ENCODE data around the gene VSTM4.

VSTM4 gene

GRCh38 chr10:49116509-49117375 lies 1.4 kb upstream of the VSTM4 start:
- DNase-seq (ENCODE audit: low spot score): no peak

- no peak for DNase-seq (ENCODE audit: low spot score)
These were observed 630 bp upstream of the VSTM4 start for GRCh38 chr10:49115796-49116508.

- DNase-seq (ENCODE audit: low spot score): no peak
These were observed 656 bp downstream of the VSTM4 start for GRCh38 chr10:49114718-49115014.

GRCh38 chr10:49113741-49114141 lies 1.6 kb downstream of the VSTM4 start:
- DNase-seq (ENCODE audit: low spot score): no peak

- no peak for DNase-seq (ENCODE audit: low spot score)
These were observed 2.5 kb downstream of the VSTM4 start for GRCh38 chr10:49112851-49113250.

GRCh38 chr10:49112098-49112497 lies 3.2 kb downstream of the VSTM4 start:
- no peak for DNase-seq (ENCODE audit: low spot score)

GRCh38 chr10:49111320-49111698 lies 4.0 kb downstream of the VSTM4 start:
- no peak for DNase-seq (ENCODE audit: low spot score)

- no peak for DNase-seq (ENCODE audit: low spot score)
These were observed 4.5 kb downstream of the VSTM4 start for GRCh38 chr10:49110684-49111319.

- no peak for DNase-seq (ENCODE audit: low spot score)
These were observed 5.5 kb downstream of the VSTM4 start for GRCh38 chr10:49109669-49110340.

- DNase-seq (ENCODE audit: low spot score): no peak
These were observed 6.7 kb downstream of the VSTM4 start for GRCh38 chr10:49108656-49109055.

GRCh38 chr10:49107887-49108267 lies 7.4 kb downstream of the VSTM4 start:
- no peak for DNase-seq (ENCODE audit: low spot score)

GRCh38 chr10:49107111-49107886 lies 8.0 kb downstream of the VSTM4 start:
- no peak for DNase-seq (ENCODE audit: low spot score)

- no peak for DNase-seq (ENCODE audit: low spot score)
These were observed 8.9 kb downstream of the VSTM4 start for GRCh38 chr10:49106451-49106850.

- no peak for DNase-seq (ENCODE audit: low spot score)
These were observed 10.2 kb downstream of the VSTM4 start for GRCh38 chr10:49105076-49105475.

- DNase-seq (ENCODE audit: low spot score): no peak
These were observed 11.0 kb downstream of the VSTM4 start for GRCh38 chr10:49104323-49104722.

- no peak for DNase-seq (ENCODE audit: low spot score)
These were observed 11.6 kb downstream of the VSTM4 start for GRCh38 chr10:49103761-49104160.

- no peak for DNase-seq (ENCODE audit: low spot score)
These were observed 16.3 kb downstream of the VSTM4 start for GRCh38 chr10:49099046-49099445.

GRCh38 chr10:49096890-49097445 lies 18.4 kb downstream of the VSTM4 start:
- DNase-seq (ENCODE audit: low spot score): no peak

- no peak for DNase-seq (ENCODE audit: low spot score)
These were observed 20.7 kb downstream of the VSTM4 start for GRCh38 chr10:49094646-49095045.

GRCh38 chr10:49093922-49094321 lies 21.4 kb downstream of the VSTM4 start:
- no peak for DNase-seq (ENCODE audit: low spot score)

- no peak for DNase-seq (ENCODE audit: low spot score)
These were observed 22.8 kb downstream of the VSTM4 start for GRCh38 chr10:49092477-49092876.
